Lower leg skin (tissue), 4 donors: Measurements from ENCODE around the gene EIF2B1. TPM values are rescaled to one million over a fixed set of nuclear protein-coding genes. Genes with fewer than 3 reads are reported as not detected.
"Not testable (repeated sequence)": the region's sequence is repeated elsewhere in the genome, so short reads cannot be mapped to it uniquely, and the experiment has no call there.

Source experiments
- DNase-seq, 2 donors: peaks; one replicate each; pipeline ENCODE4 v3.0.0-alpha.2; 2019; ENCODE audit warnings: low spot score in 2 of 2
- H3K4me3 ChIP-seq: fragments of 200-600 bp; sonication (generic); 2 replicates; pipeline ENCODE4 v1.5.1; 2017; ENCODE audit warnings: mild to moderate bottlenecking, low read depth; ENCODE audit not compliant: poor library complexity, severe bottlenecking
- POLR2A ChIP-seq, 2 donors: fragments of 450-650 bp; IDR thresholded peaks; one replicate each; pipeline ENCODE4 v1.6.1; 2016 to 2017; ENCODE audit warnings: antibody characterized with exemption in 2 of 2, mild to moderate bottlenecking in 1 of 2, moderate library complexity in 1 of 2
- WGBS, 2 donors: methylation state at CpG; one replicate each; pipeline ENCODE4 v1.1.5; 2018; 5-methylcytosine and 5-hydroxymethylcytosine counted together
- intact Hi-C: fragments of 100-400 bp; cut with DNase I; formaldehyde crosslinking; loops from one replicate; pipeline ENCODE4 v1.15.0; 2023; ENCODE audit warnings: low total_unique reads
- total RNA-seq, 4 donors: library from RNA; depleted of rRNA; stranded (reverse); fragments of >200 nt; gene quantifications; one replicate each; pipeline ENCODE4 v1.1.0, GENCODE V29; 2016
- TF ChIP-seq, protein P1 (sequence below), 3 donors: fragments of 450-650 bp; IDR thresholded peaks; one replicate each; pipeline ENCODE4 v1.5.1; 2016; ENCODE audit warnings: antibody characterized with exemption in 3 of 3, mild to moderate bottlenecking in 3 of 3, moderate library complexity in 2 of 3

Gene EIF2B1
- total RNA-seq, 4 donors from 2014 or later = 131 to 159 (median 146) TPM

DNA sequence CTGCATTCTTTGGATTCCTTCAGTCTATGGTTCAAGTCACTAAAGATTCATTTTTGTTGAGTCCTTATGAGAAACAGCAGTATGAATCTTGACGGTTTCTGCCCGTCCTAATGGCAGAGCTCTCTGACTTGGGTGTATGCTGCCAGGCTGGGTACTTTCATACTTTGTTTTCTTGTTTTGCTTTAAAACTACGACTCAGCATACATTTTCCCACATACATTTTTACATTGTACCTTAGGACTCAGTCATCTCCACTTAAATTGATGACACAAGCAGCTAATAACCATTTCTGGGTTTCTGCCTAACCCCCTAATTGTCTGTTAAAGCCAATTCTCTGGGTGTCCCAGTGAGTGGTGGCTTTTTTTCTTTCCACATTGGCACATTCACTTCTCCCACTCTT lies 36.4 kb downstream of the EIF2B1 start:
- WGBS, 2 donors = 77 to 79% methylated on average over 3 of the region's 3 CpGs
- no peak for DNase-seq
- TF ChIP-seq, protein P1, sequence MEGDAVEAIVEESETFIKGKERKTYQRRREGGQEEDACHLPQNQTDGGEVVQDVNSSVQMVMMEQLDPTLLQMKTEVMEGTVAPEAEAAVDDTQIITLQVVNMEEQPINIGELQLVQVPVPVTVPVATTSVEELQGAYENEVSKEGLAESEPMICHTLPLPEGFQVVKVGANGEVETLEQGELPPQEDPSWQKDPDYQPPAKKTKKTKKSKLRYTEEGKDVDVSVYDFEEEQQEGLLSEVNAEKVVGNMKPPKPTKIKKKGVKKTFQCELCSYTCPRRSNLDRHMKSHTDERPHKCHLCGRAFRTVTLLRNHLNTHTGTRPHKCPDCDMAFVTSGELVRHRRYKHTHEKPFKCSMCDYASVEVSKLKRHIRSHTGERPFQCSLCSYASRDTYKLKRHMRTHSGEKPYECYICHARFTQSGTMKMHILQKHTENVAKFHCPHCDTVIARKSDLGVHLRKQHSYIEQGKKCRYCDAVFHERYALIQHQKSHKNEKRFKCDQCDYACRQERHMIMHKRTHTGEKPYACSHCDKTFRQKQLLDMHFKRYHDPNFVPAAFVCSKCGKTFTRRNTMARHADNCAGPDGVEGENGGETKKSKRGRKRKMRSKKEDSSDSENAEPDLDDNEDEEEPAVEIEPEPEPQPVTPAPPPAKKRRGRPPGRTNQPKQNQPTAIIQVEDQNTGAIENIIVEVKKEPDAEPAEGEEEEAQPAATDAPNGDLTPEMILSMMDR (IDR thresholded peaks at IDR 0.05) = no peak
- no peak for TF ChIP-seq POLR2A (IDR thresholded peaks at IDR 0.05)
- H3K4me3 ChIP-seq = no peak overlapping the region
- intact Hi-C loops = no loop called here

DNA sequence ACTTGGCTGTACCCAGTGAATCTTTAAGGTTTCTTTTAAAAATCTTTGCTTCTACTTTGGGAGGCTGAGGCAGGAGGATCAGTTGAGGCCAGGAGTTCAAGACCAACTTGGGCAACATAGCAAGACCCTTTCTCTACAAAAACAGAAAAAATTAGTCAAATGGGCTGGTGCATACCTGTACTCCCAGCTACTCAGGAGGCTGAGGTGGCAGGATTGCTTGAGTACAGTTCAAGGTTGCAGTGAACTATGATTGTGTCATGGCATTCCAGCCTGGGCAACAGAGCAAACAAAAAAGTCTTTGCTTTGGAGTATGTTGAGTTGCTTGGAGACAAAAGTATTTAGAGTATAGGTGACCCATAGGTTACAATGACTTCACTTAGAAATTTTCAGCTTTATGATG lies 37.8 kb downstream of the EIF2B1 start:
- TF ChIP-seq, protein P1 (IDR thresholded peaks at IDR 0.05) = peak in 1 of 3 donors; percentile 42
- no peak for TF ChIP-seq POLR2A (IDR thresholded peaks at IDR 0.05)
- H3K4me3 ChIP-seq = no peak overlapping the region
- intact Hi-C loops = no loop called here
- no peak for DNase-seq

DNA sequence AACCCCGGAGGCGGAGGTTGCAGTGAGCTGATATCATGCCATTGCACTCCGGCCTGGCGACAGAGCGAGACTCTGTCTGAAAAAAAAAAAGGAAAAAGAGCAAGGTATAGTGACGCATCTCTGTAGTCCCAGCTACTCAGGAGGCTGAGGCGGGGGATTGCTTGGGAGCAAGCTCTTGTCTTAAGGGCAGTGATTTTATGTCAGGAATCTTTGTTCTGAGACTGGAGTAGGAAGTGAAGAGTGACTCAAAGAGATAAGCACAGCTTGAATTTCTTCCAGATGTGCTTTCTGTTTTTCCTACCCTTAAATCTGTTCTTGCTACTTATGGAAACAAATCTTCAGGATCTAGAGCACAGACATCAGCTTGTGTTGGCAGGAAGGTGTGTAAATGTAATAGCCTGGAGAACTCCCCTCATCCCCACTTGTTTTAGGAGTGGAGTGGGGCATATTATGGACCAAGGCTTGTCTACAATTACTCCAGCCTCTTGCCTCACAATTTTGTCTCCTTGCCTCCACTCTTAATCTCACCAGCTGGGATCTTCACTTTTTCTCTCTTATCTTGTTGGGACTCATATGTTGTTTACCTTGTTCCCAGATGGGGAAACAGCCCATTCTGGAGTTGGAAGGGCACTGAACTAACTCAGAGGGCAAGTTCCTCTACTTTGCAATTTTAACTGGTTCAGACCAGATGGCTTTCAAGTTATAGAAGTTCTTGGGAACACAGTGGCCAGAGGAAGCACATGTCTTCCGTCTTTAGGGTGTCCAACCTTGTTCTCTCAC lies 41.6 kb downstream of the EIF2B1 start:
- WGBS, 2 donors = 67 to 80% methylated on average over 8 of the region's 8 CpGs
- no peak overlapping the region for H3K4me3 ChIP-seq
- DNase-seq = no peak
- intact Hi-C loops = no loop called here
- no peak for TF ChIP-seq POLR2A (IDR thresholded peaks at IDR 0.05)
- TF ChIP-seq, protein P1 (IDR thresholded peaks at IDR 0.05) = no peak

DNA sequence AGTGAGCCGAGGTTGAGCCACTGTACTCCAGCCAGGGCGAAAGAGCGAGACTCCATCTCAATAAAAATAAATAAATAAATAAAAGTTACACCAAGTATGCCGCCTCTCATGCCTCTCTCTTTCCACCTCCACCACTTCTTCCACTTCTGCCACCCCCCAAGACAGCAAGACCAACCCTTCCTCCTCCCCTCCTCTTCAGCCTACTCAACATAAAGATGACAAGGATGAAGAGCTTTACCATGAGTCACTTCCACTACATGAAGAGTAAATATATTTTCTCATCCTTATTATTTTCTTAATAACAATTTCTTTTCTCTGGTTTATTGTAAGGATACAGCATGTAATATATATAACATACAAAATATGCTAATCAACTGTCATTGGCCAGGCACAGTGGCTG lies 52.7 kb downstream of the EIF2B1 start:
- WGBS, 2 donors = 93 to 95% methylated on average over 4 of the region's 4 CpGs
- no peak for DNase-seq
- intact Hi-C loops = no loop called here

DNA sequence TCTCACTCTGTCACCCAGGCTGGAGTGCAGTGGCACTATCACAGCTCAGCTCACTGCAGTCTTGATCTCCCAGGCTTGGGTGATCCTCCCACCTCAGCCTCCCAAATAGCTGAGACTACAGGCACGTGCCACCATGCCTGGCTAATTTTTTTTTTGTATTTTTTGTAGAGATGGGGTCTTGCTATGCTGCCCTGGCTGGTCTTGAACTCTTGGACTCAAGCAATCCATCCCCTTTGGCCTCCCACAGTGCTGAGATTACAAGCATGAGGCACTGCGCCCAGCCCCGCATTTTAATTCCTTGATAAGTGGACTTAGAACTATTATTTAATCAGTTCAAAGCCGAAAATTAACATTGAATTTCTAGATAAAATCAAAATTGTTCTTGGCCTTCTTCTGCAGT lies 54.7 kb downstream of the EIF2B1 start:
- intact Hi-C loops, H3K4me3 ChIP-seq, DNase-seq: not testable (repeated sequence)
- 95 to 98% methylated on average over 4 of the region's 4 CpGs for WGBS, 2 donors

More for the DNA sequence above, 52.7 kb downstream of the EIF2B1 start:
- no peak overlapping the region for H3K4me3 ChIP-seq
- TF ChIP-seq, protein P1 (IDR thresholded peaks at IDR 0.05) = no peak
- no peak for TF ChIP-seq POLR2A (IDR thresholded peaks at IDR 0.05)

DNA sequence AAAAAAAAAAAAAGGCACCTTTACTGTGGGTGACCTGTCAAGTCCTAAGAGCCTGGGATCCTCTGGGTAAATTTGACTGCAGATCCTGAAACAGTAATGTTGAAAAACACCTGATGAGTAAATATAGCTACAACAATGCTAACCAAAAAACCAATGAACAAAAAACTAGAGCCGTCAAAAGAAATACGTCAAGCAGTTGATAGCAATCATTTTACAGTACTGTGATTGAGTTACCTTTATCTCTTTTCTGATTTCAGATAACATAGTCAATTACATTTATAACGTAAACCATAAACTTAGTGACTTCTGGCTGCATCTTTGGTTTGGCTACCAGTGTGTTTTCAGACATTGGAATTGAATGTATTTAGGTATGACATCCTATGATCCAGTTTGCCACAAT lies 55.2 kb downstream of the EIF2B1 start:
- no peak for DNase-seq
- H3K4me3 ChIP-seq = no peak overlapping the region
- intact Hi-C loops = no loop called here
- TF ChIP-seq POLR2A (IDR thresholded peaks at IDR 0.05) = no peak
- TF ChIP-seq, protein P1 (IDR thresholded peaks at IDR 0.05) = no peak
- 86% methylated on average over 3 of the region's 3 CpGs for WGBS, 2 donors
